Upper lobe of left lung (tissue), 4 donors: ENCODE results near the gene USH1C.

Source experiments
- EP300 ChIP-seq, 4 donors: sonication (generic); formaldehyde crosslinking; IDR thresholded peaks; one replicate each; pipeline ENCODE4 v1.5.1; 2017; ENCODE audit warnings: antibody characterized with exemption in 4 of 4, control low read depth in 2 of 4
- POLR2A ChIP-seq, 4 donors: fragments of 450-650 bp; IDR thresholded peaks; one replicate each; pipeline ENCODE4 v1.5.1; 2016 to 2017; ENCODE audit warnings: antibody characterized with exemption in 4 of 4, mild to moderate bottlenecking in 2 of 4
- POLR2AphosphoS5 ChIP-seq, 2 donors: sonication (generic); formaldehyde crosslinking; IDR thresholded peaks; one replicate each; pipeline ENCODE4 v1.5.1; 2017; ENCODE audit warnings: antibody characterized with exemption in 2 of 2
- TF ChIP-seq, protein P1 (sequence below), 6 experiments: fragments of 450-650 bp in 4 of 6; fragments of 200-600 bp in 2 of 6; sonication (generic) in 2 of 6; IDR thresholded peaks; one replicate each; pipeline ENCODE4 v1.5.1; 2016 to 2019; ENCODE audit warnings: antibody characterized with exemption in 6 of 6

DNA sequence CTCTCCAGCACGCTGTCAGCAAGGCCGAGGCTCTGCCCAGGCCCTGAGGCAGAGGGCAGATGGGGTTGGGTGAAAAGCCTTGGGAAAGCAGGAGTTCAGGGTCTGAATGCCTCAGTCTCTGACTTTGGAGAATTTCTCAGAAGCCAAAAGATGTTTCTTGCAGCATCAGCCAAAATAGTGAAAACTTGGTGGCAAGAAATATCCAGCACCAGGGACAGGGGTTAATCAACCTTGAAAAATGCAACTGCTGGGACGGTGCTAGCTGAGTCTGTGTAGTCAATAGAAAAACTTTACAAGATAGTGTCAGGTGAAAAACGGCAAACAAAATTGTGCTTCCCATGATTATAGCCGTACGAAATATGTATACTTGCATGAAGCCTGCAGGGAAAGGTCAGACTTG, 66.1 kb downstream of the USH1C start:
- TF ChIP-seq POLR2A (IDR thresholded peaks at IDR 0.05): no peak
- TF ChIP-seq, protein P1, sequence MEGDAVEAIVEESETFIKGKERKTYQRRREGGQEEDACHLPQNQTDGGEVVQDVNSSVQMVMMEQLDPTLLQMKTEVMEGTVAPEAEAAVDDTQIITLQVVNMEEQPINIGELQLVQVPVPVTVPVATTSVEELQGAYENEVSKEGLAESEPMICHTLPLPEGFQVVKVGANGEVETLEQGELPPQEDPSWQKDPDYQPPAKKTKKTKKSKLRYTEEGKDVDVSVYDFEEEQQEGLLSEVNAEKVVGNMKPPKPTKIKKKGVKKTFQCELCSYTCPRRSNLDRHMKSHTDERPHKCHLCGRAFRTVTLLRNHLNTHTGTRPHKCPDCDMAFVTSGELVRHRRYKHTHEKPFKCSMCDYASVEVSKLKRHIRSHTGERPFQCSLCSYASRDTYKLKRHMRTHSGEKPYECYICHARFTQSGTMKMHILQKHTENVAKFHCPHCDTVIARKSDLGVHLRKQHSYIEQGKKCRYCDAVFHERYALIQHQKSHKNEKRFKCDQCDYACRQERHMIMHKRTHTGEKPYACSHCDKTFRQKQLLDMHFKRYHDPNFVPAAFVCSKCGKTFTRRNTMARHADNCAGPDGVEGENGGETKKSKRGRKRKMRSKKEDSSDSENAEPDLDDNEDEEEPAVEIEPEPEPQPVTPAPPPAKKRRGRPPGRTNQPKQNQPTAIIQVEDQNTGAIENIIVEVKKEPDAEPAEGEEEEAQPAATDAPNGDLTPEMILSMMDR (IDR thresholded peaks at IDR 0.05): no peak
- no peak for TF ChIP-seq POLR2AphosphoS5 (IDR thresholded peaks at IDR 0.05)
- TF ChIP-seq EP300 (IDR thresholded peaks at IDR 0.05): no peak
